Vagina (tissue), 2 donors: ENCODE results near the gene TPD52L1. TPM values are rescaled to one million over a fixed set of nuclear protein-coding genes. Genes with fewer than 3 reads are reported as not detected.
A peak's percentile ranks its signal among the peaks of the same experiment; 100 is the strongest.

Source experiments
- DNase-seq, 2 donors: peaks; one replicate each; pipeline ENCODE4 v3.0.0-alpha.2; 2017; ENCODE audit errors: extremely low spot score in 2 of 2
- H3K27ac ChIP-seq: fragments of 200-600 bp; sonication (generic); one replicate; pipeline ENCODE4 v1.5.1; 2019
- H3K27me3 ChIP-seq: fragments of 200-600 bp; sonication (generic); one replicate; pipeline ENCODE4 v1.5.1; 2019
- H3K36me3 ChIP-seq, 2 donors: fragments of 200-600 bp; sonication (generic); one replicate each; pipeline ENCODE4 v1.5.1; 2017 to 2019
- H3K4me1 ChIP-seq: fragments of 200-600 bp; sonication (generic); one replicate; pipeline ENCODE4 v1.5.1; 2019
- H3K4me3 ChIP-seq, 2 donors: fragments of 200-600 bp; sonication (generic); 1 replicate in 1 of 2; 2 replicates in 1 of 2; pipeline ENCODE4 v1.5.1; 2016 to 2019
- H3K9me3 ChIP-seq: fragments of 200-600 bp; sonication (generic); one replicate; pipeline ENCODE4 v1.5.1; 2019
- POLR2A ChIP-seq, 2 donors: fragments of 450-650 bp; IDR thresholded peaks; one replicate each; pipeline ENCODE4 v1.6.1; 2017; ENCODE audit warnings: antibody characterized with exemption in 2 of 2, mild to moderate bottlenecking in 2 of 2, moderate library complexity in 2 of 2
- POLR2AphosphoS5 ChIP-seq, 2 donors: sonication (generic); formaldehyde crosslinking; IDR thresholded peaks; one replicate each; pipeline ENCODE4 v1.9.0; 2017; ENCODE audit warnings: antibody characterized with exemption in 2 of 2, mild to moderate bottlenecking in 2 of 2, low read depth in 1 of 2; ENCODE audit not compliant: insufficient read depth in 1 of 2
- intact Hi-C: fragments of 100-400 bp; cut with DNase I; formaldehyde crosslinking; loops from one replicate; pipeline ENCODE4 v1.15.1; 2023
- total RNA-seq: library from RNA; depleted of rRNA; stranded (reverse); fragments of >200 nt; gene quantifications from one replicate; pipeline ENCODE4 v1.2.3, GENCODE V29; 2016
- TF ChIP-seq, protein P1 (sequence below), 3 experiments: fragments of 450-650 bp in 2 of 3; fragments of 200-600 bp in 1 of 3; sonication (generic) in 1 of 3; IDR thresholded peaks; one replicate each; pipeline ENCODE4 v1.5.1; 2017 to 2019; ENCODE audit warnings: antibody characterized with exemption in 3 of 3, mild to moderate bottlenecking in 2 of 3, moderate library complexity in 2 of 3

TPD52L1 gene
- total RNA-seq, 1 donor from 2014 or later, result 85.0 TPM

DNA sequence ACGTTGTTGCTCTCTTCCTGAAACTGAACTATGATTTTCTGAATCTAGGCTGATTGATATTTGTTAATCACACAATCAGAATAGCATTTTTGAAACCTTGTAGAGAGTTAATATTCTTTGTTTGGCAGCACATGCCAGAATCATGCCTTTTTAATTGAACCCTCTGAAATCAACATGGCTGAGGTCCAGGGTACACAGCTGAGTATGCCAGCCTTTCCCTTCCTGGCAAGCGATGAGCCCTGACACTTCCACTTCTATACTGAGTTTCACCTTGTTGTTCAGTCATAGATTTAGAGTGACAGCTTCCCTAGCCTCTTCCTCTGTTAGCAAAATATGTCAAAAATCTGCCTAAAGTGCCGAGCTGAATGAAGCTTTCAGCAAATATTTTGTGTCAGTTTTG lies 141.4 kb downstream of the TPD52L1 start:
- Histone ChIP-seq H3K4me3 (no peak overlapping the region), H3K9me3 (no peaks in the 10 kb centered on the region), H3K27me3 (no peaks in the 10 kb centered on the region), H3K4me1 (peaks cover 36% of the 10 kb centered on the region), H3K27ac (no peak overlapping the region), H3K36me3 (peaks cover 0 to 43% of the 10 kb centered on the region in 2 donors)
- intact Hi-C loops, result no loop called here
- TF ChIP-seq POLR2A (IDR thresholded peaks at IDR 0.05) (no peak), POLR2AphosphoS5 (IDR thresholded peaks at IDR 0.05; ENCODE audit: insufficient read depth in 1 of 2, low read depth in 1 of 2) (no peak)
- no peak for DNase-seq

DNA sequence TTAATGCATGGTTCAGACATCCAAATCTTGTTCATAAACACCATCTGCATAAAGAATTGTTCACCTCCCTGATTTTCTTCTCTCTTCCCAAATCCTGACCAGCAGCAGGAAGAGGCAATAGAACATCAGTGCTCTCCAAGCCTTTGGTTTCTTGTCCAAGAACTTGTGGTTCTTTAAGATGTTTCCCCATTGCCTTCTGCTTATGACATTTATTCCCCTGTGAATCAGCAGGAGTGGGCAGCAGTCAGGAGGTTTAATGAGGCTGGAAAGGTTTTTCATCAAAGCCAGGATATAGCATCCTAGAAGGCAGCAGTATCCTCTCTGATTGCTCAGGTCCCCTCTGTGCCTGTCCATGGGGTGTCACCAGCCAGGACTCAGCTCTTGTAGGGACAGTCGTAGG lies 142.9 kb downstream of the TPD52L1 start:
- TF ChIP-seq POLR2AphosphoS5 (IDR thresholded peaks at IDR 0.05; ENCODE audit: insufficient read depth in 1 of 2, low read depth in 1 of 2), result no peak
- TF ChIP-seq POLR2A (IDR thresholded peaks at IDR 0.05), result no peak
- TF ChIP-seq, protein P1, sequence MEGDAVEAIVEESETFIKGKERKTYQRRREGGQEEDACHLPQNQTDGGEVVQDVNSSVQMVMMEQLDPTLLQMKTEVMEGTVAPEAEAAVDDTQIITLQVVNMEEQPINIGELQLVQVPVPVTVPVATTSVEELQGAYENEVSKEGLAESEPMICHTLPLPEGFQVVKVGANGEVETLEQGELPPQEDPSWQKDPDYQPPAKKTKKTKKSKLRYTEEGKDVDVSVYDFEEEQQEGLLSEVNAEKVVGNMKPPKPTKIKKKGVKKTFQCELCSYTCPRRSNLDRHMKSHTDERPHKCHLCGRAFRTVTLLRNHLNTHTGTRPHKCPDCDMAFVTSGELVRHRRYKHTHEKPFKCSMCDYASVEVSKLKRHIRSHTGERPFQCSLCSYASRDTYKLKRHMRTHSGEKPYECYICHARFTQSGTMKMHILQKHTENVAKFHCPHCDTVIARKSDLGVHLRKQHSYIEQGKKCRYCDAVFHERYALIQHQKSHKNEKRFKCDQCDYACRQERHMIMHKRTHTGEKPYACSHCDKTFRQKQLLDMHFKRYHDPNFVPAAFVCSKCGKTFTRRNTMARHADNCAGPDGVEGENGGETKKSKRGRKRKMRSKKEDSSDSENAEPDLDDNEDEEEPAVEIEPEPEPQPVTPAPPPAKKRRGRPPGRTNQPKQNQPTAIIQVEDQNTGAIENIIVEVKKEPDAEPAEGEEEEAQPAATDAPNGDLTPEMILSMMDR (IDR thresholded peaks at IDR 0.05), result no peak
- Histone ChIP-seq H3K9me3 (no peaks in the 10 kb centered on the region), H3K4me3 (no peak overlapping the region), H3K27ac (no peak overlapping the region), H3K27me3 (no peaks in the 10 kb centered on the region), H3K4me1 (peaks cover 48% of the 10 kb centered on the region), H3K36me3 (peaks cover 0 to 39% of the 10 kb centered on the region in 2 donors)
- no peak for DNase-seq
- intact Hi-C loops, result no loop called here

DNA sequence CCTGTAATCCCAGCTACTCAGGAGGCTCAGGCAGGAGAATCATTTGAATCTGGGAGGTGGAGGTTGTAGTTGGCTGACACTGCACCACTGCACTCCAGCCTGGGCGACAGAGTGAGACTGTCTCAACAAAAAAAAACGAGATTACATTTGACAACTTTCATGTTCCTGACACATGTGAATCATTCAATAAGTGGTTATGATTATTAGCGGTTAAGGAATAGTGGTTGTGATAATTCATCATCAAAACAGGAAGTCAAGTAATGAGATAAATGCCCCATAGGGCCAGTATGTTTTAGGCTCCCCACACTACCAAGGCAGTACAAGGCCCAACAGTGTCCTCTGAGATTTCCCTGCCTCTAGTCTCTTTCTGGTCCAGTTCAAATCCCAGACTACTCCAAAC lies 145.7 kb downstream of the TPD52L1 start:
- H3K27ac ChIP-seq, result no peak overlapping the region
- no peak overlapping the region for H3K4me3 ChIP-seq
- intact Hi-C loops, result no loop called here
- H3K4me1 ChIP-seq, result peaks cover 40% of the 10 kb centered on the region
- H3K27me3 ChIP-seq, result no peaks in the 10 kb centered on the region
- TF ChIP-seq, protein P1 (IDR thresholded peaks at IDR 0.05), result no peak
- TF ChIP-seq POLR2A (IDR thresholded peaks at IDR 0.05) (no peak), POLR2AphosphoS5 (IDR thresholded peaks at IDR 0.05; ENCODE audit: insufficient read depth in 1 of 2, low read depth in 1 of 2) (no peak)
- no peaks in the 10 kb centered on the region for H3K9me3 ChIP-seq
- H3K36me3 ChIP-seq, result peaks cover 0 to 34% of the 10 kb centered on the region in 2 donors
- no peak for DNase-seq

- Histone ChIP-seq H3K4me3 (peak overlapping the region; percentile 66 to 87), H3K36me3 (peaks cover 0 to 23% of the 10 kb centered on the region in 2 donors), H3K27me3 (no peaks in the 10 kb centered on the region), H3K27ac (peak overlapping the region; percentile 85), H3K4me1 (peaks cover 24% of the 10 kb centered on the region), H3K9me3 (no peaks in the 10 kb centered on the region)
- TF ChIP-seq, protein P1 (IDR thresholded peaks at IDR 0.05), result peak in 1 of 3 experiments; percentile 18
- no peak for TF ChIP-seq POLR2AphosphoS5 (IDR thresholded peaks at IDR 0.05; ENCODE audit: insufficient read depth in 1 of 2, low read depth in 1 of 2)
- no peak for DNase-seq
- intact Hi-C loops, result loop anchor here (10.0 kb wide), 1 partner anchor 146 kb away; the partner anchor contains the start of gene TPD52L1
Measured at GRCh38 chr6:125300992-125301434, 147.4 kb downstream of the TPD52L1 start.

DNA sequence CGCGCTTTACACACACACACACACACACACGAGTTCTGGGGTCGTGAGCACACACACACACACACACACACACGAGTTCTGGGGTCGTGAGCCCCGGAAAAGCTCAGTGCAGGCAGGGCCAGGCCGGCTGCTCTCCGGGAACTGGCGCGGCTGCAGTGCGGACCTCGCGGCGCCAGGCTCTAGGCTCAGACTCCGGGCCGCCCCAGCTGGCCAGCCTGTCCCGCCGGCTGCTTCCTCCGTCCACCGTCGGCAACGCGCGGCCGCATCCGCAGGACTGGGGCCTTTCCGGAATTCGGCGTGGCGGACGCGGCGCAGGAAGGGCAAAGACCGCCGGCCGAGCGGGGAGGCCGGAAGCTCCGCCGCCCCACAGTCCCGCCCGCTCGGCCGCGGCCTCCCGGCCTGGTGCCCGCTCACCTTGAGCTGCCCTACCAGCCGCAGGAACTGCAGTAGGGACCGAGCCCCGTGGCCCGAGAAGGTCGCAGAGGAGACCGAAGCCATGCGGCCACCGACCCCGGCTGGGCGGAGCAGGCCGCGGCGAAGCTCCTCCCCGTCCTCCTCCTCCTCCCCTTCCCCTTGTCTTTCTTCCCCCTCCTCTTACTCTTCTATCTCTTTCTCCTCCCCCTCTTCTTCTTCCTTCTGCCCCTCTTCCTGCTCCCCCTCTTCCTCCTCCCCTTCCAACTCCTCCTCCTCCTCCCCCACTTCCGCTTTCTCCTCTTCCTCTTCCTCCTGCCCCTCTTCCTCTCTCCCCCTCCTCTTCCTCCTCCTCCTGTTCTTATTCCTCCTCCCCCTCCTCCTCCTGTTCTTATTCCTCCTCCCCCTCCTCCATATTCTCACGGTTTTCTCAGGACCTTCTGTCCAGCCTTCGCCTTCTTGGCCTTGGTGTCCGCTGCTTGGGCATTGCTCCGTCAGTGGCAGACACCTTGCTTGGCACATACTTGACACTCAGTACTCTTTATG lies 148.1 kb downstream of the TPD52L1 start, which contains the start of gene HDDC2:
HDDC2 (minus strand) TSS at position 533 of the 957 bp plus-strand sequence; CDS start at position 498, 35 bp downstream.
- no peak for DNase-seq
- H3K4me1 ChIP-seq, result peaks cover 24% of the 10 kb centered on the region
- no peaks in the 10 kb centered on the region for H3K27me3 ChIP-seq
- peak within 1 kb of the TSS; percentile 66 to 87 for H3K4me3 ChIP-seq
- peak in 1 of 2 donors; percentile 30 for TF ChIP-seq POLR2AphosphoS5 (IDR thresholded peaks at IDR 0.05; ENCODE audit: insufficient read depth in 1 of 2, low read depth in 1 of 2)
- TF ChIP-seq, protein P1 (IDR thresholded peaks at IDR 0.05), result no peak
- intact Hi-C loops, result loop anchor here (10.0 kb wide), 1 partner anchor 147 kb away; the partner anchor contains the start of gene TPD52L1
- H3K27ac ChIP-seq, result peak within 1 kb of the TSS; percentile 85
- no peaks in the 10 kb centered on the region for H3K9me3 ChIP-seq
- peaks cover 0 to 16% of the 10 kb centered on the region in 2 donors for H3K36me3 ChIP-seq
